GM21367 (cell line): ENCODE results near the gene HDAC11.
"Not testable (repeated sequence)": the region's sequence is repeated elsewhere in the genome, so short reads cannot be mapped to it uniquely, and the experiment has no call there.

Source experiments
- ATAC-seq: cut with Tn5 transposase; IDR thresholded peaks from one replicate; pipeline ENCODE4 v1.9.1; 2021; ENCODE audit not compliant: unreplicated experiment

The HDAC11 gene

DNA sequence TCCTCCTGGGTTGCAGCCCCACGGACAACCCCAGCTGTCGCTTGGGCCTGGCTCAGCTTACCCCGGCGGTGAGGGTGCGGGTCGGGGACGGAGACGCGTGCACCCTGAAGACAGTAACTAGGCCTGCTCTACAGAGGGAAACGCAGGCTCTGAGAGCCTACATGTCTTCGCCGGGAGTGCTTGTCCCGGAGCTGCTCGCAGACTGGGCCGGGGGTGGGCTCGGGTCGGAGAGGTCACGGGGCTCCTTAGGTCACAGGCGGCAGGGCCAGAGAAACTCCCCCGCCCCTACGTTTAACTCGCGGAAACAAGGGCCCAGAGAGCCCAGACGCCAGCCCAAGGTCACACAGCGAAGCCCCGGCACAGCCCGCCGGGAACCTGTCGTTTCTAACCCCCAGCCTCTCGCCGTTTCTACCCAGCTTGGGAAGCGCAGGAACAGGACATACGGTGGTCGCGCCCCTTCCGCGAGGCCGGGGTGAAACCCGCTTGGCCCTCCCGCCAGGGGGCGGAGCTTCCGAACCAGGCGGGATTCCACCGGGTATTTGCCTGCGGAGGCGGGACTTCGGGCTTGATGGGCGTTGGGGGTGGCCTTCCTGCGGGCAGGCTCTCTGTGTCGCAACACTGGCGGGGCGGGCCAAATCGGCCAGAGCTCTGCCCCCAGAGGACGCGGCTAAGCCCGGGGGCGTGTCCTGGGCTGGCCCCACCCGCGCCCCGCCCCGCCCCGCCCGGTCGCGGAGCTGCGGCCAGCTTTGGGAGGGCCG is at the start of gene HDAC11:
HDAC11 (plus strand) TSS at position 725 of the 758 bp plus-strand sequence. CDS start 42 bp downstream, outside the sequence.
- peak; percentile 94 for ATAC-seq

GRCh38 chr3:13430411-13430875 is 49.7 kb upstream of the HDAC11 start:
- not testable (repeated sequence) for ATAC-seq

DNA sequence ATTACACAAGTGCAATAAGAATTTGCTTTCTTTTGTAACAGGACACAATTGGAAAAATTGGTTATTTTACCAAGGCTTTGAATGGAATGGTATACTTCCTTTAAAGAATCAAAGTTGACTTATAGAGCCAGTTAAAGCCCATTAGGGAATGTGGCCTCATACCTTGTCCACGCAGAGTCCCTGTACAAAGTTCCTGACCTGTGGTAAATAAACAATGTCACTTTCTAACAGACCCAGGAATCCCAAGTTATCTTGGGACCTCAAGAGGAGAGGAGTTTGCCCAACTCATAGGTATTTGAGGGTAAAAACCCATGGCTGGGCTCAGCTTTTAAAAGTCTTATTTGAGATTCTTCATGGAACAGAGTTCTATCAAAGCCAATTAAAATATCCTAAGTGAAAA is 48.0 kb upstream of the HDAC11 start:
- ATAC-seq = no peak

GRCh38 chr3:13433912-13434311 is 46.2 kb upstream of the HDAC11 start:
- no peak for ATAC-seq

DNA sequence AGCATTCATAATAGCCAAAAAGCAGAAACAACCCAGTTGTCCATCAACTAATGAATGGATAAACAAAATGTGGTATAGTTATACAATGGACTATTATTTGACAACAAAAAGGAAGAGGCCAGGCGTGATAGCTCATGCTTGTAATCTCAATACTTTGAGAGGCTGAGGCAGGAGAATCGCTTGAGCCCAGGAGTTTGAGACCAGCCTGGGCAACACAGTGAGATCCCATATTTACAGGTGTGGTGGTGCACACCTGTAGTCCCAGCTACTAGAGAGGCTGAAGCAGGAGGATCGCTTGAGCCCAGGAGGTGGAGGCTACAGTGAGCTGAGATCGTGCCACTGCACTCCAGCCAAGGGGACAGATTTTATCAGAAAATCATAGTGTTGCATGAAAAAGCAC is 43.9 kb upstream of the HDAC11 start:
- not testable (repeated sequence) for ATAC-seq

DNA sequence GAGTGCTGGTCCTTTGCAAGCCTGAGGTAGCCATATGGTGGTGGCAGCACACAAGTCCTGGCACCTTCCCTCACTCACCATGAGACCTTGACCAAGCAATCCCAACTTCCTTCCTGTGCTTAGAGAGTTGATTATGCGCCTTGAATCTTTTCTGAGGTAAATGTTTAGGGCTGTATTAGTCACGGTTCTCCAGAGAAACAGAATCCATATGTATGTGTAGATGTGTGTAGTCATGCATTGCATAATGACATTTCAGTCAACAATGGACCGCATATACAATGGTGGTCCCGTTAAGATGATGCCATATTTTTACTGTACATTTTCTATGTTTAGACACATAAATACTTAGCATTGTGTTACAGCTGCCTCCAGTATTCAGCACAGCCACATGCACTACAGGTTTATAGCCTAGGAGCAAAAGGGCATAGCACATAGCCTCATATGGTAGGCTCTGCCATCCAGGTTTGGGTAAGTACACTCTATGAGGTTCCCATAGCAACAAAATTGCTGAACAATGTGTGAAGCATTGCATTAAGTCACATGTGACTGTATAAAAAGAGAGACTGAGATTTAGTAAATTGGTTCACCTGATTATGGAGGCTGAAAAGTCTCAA is 39.8 kb upstream of the HDAC11 start:
- ATAC-seq = no peak

DNA sequence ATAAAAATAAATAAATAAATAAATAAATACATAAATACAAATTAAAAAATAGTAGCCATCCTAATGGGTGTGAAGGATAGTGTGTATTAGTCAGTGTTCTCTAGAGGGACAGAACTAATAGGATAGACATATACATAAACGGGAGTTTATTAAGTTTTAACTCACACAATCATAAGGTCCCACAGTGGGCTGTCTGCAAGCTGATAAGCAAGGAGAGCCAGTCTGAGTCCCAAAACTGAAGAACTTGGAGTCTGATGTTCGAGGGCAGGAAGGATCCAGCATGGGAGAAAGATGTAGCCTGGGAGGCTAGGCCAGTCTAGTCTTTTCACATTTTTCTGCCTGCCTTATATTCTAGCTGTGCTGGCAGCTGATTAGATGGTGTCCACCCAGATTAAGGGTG is 37.2 kb upstream of the HDAC11 start:
- not testable (repeated sequence) for ATAC-seq

GRCh38 chr3:13451301-13451673 is 28.8 kb upstream of the HDAC11 start:
- no peak for ATAC-seq

DNA sequence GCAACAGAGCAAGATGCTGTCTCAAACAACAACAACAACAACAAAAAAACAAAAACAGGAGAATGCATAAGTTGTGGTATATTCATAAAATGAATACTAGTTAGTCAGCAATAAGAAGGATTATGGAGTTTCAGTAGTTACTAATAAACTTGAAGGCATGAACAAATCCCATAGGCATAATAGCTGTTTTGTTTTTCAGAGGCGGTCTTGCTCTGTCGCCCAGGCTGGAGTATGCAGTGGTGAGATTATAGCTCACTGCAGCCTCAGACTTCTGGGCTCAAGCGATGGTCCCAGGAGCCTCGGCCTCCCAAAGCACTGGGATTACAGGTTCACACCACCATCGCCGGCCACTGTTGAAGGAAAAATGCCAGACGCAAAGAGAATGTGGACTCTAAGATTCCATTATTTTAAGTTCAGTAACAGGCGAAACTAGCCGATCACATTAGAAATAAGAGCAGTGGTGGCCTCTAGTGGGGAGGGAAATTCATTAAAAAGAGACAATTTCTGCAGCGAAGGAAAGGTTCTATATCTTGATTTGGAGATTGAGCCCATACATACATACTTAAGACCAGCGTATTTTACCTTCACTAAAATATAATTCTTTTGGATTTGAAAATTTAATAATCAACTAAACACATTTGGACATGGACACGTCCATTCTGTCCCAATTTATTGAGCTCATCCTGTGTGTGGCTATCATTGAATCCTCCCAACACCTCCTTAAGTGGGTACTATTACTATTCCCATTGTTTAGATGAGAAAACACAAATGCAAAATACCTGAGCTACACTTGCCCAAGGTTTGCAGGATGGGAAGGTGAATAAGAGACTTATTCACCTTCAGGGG is 27.4 kb upstream of the HDAC11 start:
- peak; percentile 34 for ATAC-seq

DNA sequence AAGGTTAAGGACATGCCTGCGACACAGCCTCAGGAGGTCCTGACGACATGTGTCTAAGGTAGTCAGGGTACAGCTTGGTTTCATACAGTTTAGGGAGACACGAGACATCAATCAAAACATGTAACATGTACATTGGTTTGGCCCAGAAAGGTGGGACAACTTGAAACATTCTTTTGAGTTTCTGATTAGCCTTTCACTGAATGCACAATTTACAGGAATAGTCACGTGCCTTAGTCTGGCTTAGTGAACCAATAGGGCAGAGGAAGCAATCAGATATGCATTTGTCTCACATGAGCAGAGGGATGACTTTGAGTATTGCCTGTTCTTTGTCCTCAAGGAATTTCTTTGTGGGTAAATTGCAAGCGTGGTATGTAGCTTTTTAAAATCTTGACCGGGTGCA is 24.5 kb upstream of the HDAC11 start:
- no peak for ATAC-seq

DNA sequence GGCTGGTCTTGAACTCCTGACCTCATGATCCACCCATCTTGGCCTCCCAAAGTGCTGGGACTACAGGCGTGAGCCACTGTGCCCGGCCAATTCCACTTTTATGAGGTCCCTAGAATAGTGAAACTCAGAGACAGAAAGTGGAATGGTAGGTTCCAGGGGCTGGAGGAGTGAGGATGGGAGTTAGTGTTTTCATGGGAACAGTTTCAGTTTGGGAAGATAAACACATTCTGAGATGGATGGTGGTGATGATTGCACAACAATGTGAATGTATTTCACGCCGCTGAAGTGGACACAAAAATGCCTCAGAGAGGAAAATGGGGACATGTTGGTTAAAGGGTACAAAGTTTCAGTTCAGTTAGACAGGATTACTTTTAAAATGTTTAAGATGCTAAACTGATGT is 22.5 kb upstream of the HDAC11 start:
- no peak for ATAC-seq

DNA sequence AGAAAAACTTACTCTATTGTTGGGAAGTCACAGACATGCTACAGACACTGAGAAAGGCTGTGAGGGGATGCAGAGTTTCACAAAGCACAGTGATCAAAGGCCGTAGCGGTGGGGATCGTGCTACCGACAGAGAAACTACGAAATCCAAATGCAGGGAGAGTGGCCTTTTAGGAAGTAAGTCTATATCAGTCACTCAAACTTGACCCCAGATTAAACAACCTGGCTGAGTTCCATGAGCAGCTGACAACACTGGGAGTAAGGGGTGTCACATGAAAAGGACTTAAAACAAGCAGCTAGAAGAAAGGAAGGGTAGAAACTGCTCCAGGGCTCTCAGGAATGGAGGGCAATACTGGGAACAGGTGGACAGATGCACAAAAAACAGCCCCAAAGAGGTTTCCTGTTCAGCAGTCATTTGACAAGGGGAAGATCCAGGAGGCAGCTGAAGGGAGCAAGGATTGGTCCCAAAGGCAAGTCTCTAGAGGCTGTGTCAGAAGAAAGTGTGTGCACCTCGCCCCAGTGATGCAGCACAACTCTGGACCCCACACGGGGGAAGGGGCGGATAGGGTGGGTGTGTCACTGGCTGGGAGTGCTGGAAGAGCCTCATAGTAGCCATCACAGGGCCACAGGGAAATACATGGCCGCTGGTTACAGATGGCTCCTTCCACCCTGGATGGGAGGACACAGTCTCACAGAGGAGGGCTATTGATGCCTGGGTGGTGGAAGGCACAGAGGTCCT is 20.3 kb upstream of the HDAC11 start:
- no peak for ATAC-seq

DNA sequence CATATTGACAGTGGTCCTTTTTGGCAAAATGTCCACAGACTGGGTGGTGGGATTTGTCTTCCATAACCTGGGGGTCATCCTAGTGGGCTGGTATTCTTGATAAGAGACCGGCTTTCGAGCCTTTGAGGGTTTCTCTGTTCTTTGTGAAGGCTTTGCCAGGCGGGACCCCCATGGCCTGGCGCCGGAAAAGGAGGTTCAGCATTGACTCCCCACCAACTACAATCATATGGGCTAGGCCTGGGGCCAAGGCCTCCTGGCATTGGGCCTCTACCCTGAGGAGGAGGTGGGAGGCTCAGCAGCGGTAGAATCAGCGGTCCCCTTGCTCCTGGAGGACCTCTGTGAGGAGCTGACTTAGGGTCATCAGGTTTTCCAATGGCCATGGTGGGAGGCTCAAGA is 19.8 kb upstream of the HDAC11 start:
- no peak for ATAC-seq

- peak; percentile 58 for ATAC-seq
Observed at GRCh38 chr3:13461169-13462124, 18.7 kb upstream of the HDAC11 start.

- ATAC-seq = no peak
Observed at GRCh38 chr3:13462125-13462629, 17.9 kb upstream of the HDAC11 start.

DNA sequence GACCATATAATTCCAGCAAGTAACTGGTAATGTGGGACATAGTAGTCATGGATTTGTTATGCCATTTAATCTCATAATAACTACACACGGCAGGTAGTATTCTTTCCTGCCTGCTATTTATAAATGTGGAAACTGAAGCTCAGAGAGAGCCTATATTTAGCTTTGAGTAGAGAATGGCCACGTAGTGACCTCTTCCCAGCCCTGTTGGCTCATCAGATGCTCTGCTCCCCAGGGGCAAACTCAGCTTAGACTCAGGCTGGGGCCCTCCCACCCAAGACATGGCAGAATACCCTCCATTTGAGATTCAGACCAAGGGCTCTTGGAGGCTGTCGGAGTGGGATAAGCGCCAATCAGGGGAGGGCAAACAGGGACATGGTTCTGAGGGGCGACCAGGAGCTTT is 17.3 kb upstream of the HDAC11 start:
- ATAC-seq = no peak

DNA sequence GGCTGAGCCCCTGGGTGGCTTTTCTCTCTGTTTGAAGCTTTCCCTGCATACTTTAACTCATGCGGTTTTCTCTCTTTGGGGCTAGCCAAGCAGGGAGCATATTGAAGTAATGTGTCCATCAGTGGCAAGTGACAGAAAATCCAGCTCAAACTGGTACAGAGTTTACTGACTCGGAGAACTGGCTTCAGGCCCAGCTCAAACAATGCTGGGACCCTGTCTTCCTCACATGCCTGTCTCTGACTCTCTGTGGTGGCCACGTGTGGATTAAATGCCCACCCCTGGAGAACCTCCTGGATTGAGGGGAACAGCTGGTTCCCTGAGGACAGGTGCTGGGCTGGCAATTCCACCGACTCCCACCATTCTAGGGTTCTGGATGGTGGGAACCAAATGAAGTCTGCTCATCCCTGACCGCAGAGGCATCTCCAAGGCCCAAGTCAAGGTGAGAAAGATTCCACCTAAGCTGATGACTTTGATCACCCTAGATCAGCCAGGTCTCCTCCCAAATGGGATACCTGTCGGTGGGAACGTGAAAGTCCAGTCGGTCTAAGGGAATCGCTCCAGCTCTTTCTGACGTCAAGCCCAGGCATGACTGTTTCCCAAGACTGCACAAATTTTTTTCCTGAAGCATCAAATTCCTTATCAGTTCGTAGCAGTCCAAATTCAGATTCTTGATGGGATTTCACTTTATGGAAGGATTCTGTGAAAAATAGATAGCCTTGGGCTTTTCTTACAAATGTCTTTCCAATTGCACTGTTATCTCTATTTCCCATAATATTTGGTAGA is 16.3 kb upstream of the HDAC11 start:
- ATAC-seq = no peak

DNA sequence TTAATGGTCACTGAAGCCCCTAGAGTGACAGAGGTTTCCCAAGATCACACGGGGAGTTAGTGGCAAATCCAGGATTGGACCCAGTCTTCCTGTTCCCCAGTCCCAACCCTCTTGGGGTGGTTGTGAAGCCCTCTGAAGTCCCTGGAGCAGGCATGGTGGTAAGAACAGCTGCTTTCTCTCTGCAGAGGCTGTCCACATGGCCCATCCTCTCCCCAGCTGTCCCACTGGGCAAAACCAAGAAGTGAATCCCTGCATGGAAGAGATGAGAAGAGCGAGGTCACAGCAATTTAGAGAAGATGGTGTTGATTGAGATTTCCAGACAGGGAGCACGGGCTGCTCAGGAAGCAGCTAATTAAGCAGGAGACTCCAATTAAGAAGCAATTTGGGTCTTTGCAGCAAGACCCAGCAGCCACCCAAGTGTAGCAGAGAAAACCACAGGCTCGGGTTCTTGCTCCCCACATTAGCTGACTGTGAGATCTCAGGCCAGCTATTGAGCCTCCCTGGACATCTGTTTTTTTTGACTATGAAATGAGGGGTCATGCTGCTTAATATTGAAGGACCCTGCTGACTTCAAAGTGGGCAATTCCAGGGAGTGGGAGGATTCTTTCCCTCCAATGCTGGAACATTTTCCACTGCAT is 14.8 kb upstream of the HDAC11 start:
- no peak for ATAC-seq
